Measurements from ENCODE around the gene CHAF1B.

- TF ChIP-seq POLR2AphosphoS5 (IDR thresholded peaks at IDR 0.05; ENCODE audit: low read depth): no peak
- no peak for TF ChIP-seq CTCF (IDR thresholded peaks at IDR 0.05; ENCODE audit: insufficient read depth, low read length)
- no peak for TF ChIP-seq REST (IDR thresholded peaks at IDR 0.05; ENCODE audit: insufficient replicate concordance, low read depth)
These were observed 15.5 kb downstream of the CHAF1B start for GRCh38 chr21:36400719-36401118.

All from HL-60 (cell line).